Measurements from ENCODE around the gene PAWR. TPM values are rescaled to one million over a fixed set of nuclear protein-coding genes. Genes with fewer than 3 reads are reported as not detected.
"Not testable (repeated sequence)": the region's sequence is repeated elsewhere in the genome, so short reads cannot be mapped to it uniquely, and the experiment has no call there.

PAWR gene
- total and polyA plus RNA-seq, 9 donors: 26.4 to 125 (median 72.8) TPM

GRCh38 chr12:79652521-79652920, 38.2 kb downstream of the PAWR start:
- 71 to 80% (median 80%) methylated on average over 1 of the region's 1 CpG for WGBS, 3 donors
- TF ChIP-seq POLR2A (IDR thresholded peaks at IDR 0.05) (no peak), EP300 (IDR thresholded peaks at IDR 0.05) (no peak), CTCF (IDR thresholded peaks at IDR 0.05) (no peak)
- Histone ChIP-seq H3K9me3 (no peaks in the 10 kb centered on the region), H3K27me3 (no peaks in the 10 kb centered on the region), H3K36me3 (no peaks in the 10 kb centered on the region), H3K4me1 (ENCODE audit: insufficient read depth) (peaks cover 9% of the 10 kb centered on the region), H3K4me3 (no peak overlapping the region), H3K27ac (no peak overlapping the region)
- DNase-seq: no peak
- intact Hi-C loops (cut with DNase I): no loop called here

- Histone ChIP-seq H3K27me3 (no peaks in the 10 kb centered on the region), H3K9me3 (no peaks in the 10 kb centered on the region), H3K4me1 (ENCODE audit: insufficient read depth) (peaks cover 7% of the 10 kb centered on the region), H3K27ac (no peak overlapping the region), H3K4me3 (no peak overlapping the region), H3K36me3 (no peaks in the 10 kb centered on the region)
- TF ChIP-seq POLR2A (IDR thresholded peaks at IDR 0.05) (no peak), EP300 (IDR thresholded peaks at IDR 0.05) (no peak), CTCF (IDR thresholded peaks at IDR 0.05) (no peak)
- DNase-seq: no peak
- intact Hi-C loops (cut with DNase I): no loop called here
- 80 to 88% (median 82%) methylated on average over 2 of the region's 2 CpGs for WGBS, 3 donors
Observed at GRCh38 chr12:79650440-79650839, 40.3 kb downstream of the PAWR start.

GRCh38 chr12:79648881-79649280, 41.9 kb downstream of the PAWR start:
- no peak for TF ChIP-seq CTCF (IDR thresholded peaks at IDR 0.05)
- TF ChIP-seq POLR2A (IDR thresholded peaks at IDR 0.05): no peak
- TF ChIP-seq EP300 (IDR thresholded peaks at IDR 0.05): no peak
- no peaks in the 10 kb centered on the region for H3K9me3 ChIP-seq
- H3K4me1 ChIP-seq (ENCODE audit: insufficient read depth): peaks cover 7% of the 10 kb centered on the region
- no peak for DNase-seq
- 15 to 22% (median 18%) methylated on average over 1 of the region's 1 CpG for WGBS, 3 donors
- no peak overlapping the region for H3K4me3 ChIP-seq
- H3K27me3 ChIP-seq: no peaks in the 10 kb centered on the region
- intact Hi-C loops (cut with DNase I): no loop called here
- H3K36me3 ChIP-seq: no peaks in the 10 kb centered on the region
- H3K27ac ChIP-seq: no peak overlapping the region

GRCh38 chr12:79646843-79647242, 43.9 kb downstream of the PAWR start:
- H3K4me3 ChIP-seq; DNase-seq; H3K36me3 ChIP-seq; H3K9me3 ChIP-seq; H3K27ac ChIP-seq; H3K27me3 ChIP-seq; H3K4me1 ChIP-seq (ENCODE audit: insufficient read depth); intact Hi-C loops (cut with DNase I): not testable (repeated sequence)
- WGBS, 3 donors: 94 to 97% (median 95%) methylated on average over 4 of the region's 4 CpGs

GRCh38 chr12:79645235-79645630, 45.5 kb downstream of the PAWR start:
- no peaks in the 10 kb centered on the region for H3K36me3 ChIP-seq
- H3K27me3 ChIP-seq: no peaks in the 10 kb centered on the region
- H3K27ac ChIP-seq: no peak overlapping the region
- H3K4me1 ChIP-seq (ENCODE audit: insufficient read depth): peaks cover 2% of the 10 kb centered on the region
- intact Hi-C loops (cut with DNase I): no loop called here
- H3K9me3 ChIP-seq: no peaks in the 10 kb centered on the region
- DNase-seq: no peak
- H3K4me3 ChIP-seq: no peak overlapping the region
- TF ChIP-seq CTCF (IDR thresholded peaks at IDR 0.05): no peak
- no peak for TF ChIP-seq EP300 (IDR thresholded peaks at IDR 0.05)
- TF ChIP-seq POLR2A (IDR thresholded peaks at IDR 0.05): no peak
